NCI-H146 treated with DMSO at 0.1 percent for 48 hours (cell line): Measurements from ENCODE around the gene RPLP2.
A peak's percentile ranks its signal among the peaks of the same experiment; 100 is the strongest.

Source experiments
- DNase-seq: peaks from one replicate; lab custom pipeline; 2025; ENCODE audit not compliant: unreplicated experiment; lab: John Stamatoyannopoulos, UW

Gene RPLP2

GRCh38 chr11:821512-822371, 12.0 kb downstream of the RPLP2 start:
- no peak for DNase-seq

GRCh38 chr11:823441-824291, 13.9 kb downstream of the RPLP2 start:
- DNase-seq: no peak

GRCh38 chr11:824292-824880, 14.6 kb downstream of the RPLP2 start:
- DNase-seq: no peak

DNA sequence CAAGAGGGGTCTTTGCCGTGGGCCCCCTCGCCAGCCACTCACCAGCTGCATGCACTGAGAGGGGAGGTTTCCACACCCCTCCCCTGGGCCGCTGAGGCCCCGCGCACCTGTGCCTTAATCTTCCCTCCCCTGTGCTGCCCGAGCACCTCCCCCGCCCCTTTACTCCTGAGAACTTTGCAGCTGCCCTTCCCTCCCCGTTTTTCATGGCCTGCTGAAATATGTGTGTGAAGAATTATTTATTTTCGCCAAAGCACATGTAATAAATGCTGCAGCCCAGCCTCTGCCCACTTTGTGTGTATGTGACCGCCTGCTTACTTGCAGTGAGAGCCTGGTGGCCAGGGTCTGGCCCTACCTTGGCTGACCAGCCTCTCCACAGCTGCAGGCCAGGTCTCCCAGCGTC, 15.2 kb downstream of the RPLP2 start:
- DNase-seq: no peak

DNA sequence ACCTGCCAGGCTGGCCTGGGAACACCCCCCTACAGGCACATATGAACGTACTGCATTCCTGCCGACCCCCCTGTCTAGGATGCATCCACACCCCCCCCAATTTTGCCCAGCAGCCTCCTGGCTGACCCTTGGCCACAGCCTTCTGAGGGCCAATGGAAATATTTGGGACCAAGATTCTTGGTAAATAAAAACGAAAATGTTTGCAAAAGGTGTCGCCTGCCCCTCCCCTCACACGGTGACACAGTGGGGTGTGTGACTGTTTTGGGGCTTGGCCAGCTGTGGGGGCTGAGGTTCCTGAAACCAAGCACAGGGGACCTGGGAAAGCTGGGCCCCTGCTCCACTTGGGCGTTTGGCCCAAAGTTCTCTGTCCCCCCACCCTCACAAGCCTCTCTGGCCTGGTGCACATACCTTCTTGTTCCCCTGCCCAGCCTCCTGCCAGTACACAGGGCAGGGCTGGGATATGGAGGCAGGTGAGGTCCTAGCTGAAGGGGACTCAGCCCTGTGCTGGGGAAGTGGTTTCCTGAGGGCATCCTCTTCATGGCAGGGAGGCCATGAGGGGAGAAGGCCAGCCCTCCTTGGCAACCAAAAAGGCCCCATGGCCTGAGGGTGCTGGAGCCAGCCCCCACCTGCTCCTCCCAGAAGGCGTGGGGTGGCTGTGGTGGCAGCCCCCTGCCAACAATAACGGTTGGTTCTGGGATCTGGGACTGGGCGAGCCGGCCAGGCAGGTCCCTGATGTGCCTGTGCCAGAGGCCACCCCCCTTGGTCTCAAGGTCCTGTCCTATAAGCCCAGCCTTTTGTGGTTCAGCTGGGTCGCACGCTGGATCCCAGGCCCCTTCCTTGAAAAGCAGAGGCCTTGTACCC, 15.8 kb downstream of the RPLP2 start:
- no peak for DNase-seq

DNA sequence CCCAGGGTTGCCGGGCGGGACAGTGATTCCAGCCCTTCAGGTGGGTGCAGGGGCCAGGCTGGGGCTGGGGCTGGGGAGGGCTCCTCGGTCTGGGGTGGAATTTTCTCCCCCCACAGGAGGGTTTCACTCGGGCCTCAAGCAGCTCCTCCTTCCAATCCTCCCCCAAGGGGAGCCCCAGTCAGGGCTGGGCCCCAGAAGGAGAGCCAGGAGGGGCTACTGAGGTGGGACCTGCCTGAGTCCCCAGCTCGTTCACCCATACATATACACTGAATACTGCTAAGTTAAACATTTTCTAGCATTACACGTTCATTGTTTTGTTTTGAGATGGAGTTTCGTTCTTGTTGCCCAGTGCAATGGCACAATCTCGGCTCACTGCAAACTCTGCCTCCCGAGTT, 16.5 kb downstream of the RPLP2 start:
- DNase-seq: no peak

DNA sequence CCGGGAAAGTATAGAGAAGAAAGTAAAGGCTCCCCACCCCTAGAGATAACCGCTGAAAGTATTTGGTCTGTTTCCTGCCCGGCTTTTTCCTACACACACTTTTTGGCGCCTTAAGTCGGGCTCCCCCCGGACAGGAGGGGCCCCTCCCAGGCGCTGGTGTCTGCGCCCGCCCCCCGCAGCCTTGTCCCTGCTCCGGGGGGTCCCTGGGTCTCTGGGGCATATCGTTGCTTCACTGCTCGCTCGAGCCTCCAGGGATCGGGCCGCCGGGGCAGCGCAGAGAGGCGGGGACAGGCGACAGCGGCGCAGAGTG, 17.0 kb downstream of the RPLP2 start:
- no peak for DNase-seq

- no peak for DNase-seq
Observed at GRCh38 chr11:827146-827896, 17.6 kb downstream of the RPLP2 start.

GRCh38 chr11:827897-828192, 18.1 kb downstream of the RPLP2 start, which contains the start of gene CRACR2B:
Gene CRACR2B (plus strand): TSS chr11:827919. CDS start chr11:828608, 689 bp downstream.
- no peak for DNase-seq

GRCh38 chr11:828506-829175, 18.9 kb downstream of the RPLP2 start:
- no peak for DNase-seq

- DNase-seq: peak; percentile 6
Observed at GRCh38 chr11:829176-829846, 19.5 kb downstream of the RPLP2 start.

DNA sequence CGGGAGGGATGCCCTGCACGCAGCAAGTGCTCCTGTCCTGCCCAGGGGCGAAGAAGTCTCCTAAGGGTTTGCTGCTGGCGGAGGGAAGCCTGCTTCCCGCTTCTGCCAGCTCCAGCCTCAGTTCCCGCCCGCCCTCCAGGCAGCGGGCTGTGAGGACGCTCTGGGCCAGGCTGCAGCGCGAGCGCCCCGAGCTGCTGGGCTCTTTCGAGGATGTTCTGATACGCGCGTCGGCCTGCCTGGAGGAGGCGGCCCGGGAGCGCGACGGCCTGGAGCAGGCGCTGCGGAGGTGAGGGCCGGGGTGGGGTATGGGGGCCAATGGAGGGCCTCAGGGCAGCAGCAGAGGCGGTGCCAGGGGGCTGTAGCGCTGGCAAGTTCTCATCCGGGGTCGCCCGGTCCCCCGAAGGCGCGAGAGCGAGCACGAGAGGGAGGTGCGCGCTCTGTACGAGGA, 20.1 kb downstream of the RPLP2 start:
- no peak for DNase-seq

DNA sequence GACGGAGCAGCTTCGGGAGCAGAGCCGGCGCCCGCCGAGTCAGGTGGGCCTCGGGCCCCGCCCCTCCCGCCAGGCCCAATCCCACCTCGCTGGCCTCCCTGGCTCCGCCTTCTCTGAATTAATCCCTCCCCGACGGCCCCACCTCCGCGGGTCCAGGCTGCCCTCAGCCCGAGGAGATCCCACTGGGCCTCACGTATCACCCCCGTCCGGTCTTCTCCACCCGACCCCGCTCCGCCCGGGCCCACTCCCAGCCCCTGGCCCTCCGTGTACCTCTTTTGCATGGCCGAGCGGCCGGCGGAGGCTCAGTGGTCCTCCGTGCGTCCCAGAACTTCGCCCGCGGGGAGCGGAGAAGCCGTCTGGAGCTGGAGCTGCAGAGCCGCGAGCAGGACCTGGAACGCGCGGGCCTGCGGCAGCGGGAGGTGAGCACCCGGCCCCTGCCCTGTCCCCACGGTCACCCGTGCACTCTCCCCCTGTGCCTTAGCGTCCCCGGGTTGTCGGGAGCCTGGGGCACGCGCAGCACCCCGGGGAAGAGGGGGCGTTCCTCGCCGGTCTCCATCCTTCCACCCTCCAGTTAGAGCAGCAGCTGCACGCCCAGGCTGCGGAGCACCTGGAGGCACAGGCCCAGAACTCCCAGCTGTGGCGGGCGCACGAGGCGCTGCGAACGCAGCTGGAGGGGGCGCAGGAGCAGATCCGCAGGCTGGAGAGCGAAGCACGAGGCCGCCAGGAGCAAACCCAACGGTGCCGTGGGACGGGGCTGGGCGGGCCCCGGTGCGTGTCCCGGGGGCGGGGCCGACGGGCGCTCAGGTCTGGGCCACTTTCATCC, 20.7 kb downstream of the RPLP2 start:
- DNase-seq: peak; percentile 33

DNA sequence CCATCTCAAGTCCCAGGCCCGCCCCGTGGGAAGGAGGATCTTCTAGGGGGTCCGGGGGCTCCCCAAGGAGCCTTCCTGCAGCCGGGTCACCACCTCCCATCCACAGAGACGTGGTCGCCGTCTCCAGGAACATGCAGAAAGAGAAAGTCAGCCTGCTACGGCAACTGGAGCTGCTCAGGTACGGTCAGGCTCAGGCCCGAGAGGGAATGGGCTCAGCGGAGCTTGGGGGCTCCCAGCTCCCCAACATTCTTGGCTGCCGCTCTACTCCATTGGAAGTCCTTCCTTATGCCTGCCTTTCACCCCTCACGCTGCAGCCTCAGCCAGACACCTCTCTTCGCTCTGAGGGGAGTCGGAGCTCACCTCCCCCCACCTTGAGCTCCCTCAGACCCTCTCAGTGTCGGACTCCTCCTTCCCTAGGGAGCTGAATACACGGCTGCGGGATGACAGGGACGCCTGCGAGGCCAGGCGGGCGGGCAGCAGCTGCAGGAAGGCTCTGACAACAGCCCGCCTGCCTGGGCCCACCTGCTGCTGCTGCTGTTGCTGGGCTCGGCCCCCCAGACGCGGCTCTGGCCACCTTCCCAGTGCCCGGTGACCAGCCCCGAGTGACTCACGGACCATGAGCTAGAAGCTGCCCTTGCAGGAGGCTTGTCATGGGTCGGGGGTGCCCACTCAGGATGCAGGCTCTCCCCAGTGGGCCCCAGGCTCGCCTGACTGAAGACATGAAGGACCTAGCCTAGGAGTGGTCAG, 21.5 kb downstream of the RPLP2 start:
- no peak for DNase-seq

GRCh38 chr11:831961-832528, 22.3 kb downstream of the RPLP2 start:
- DNase-seq: no peak

DNA sequence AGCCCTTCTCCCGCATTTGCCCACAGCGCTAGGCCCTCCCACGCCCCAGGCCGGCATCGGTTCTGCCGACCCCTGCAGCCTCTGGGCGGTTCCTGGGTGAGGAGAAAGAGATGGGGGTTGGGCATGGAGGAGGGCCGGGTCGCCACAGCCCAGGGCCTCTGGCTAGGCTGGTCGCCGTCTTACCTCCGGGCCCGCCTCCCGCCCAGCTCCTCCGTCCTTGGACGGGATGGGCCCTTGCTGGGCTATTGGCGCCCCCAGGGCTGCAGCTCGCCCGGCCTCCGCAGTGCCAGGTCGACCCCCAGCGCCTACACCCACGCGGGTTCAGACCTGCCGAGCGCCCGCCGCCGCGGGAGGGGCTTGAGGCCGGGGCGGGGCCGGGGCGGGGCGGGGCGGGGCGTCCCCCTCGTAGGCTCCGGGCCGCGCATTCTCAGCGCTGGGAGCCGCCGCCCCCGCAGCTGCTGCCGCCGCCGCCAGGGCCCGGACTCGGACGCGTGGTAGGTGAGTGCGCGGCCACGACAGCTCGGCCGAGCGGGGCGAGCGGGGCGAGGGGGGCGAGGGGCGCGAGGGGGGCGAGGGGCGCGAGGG, 22.9 kb downstream of the RPLP2 start, which contains the start of gene CD151:
CD151 (plus strand) TSS at position 424 of the 585 bp plus-strand sequence. CDS start 3,118 bp downstream, outside the sequence.
- DNase-seq: no peak
